ENCODE measurements around the gene BEST2. TPM values are rescaled to one million over a fixed set of nuclear protein-coding genes. Genes with fewer than 3 reads are reported as not detected.

Gene BEST2
- polyA plus RNA-seq, 1 donor from 2014 or later = not detected

- H3K36me3 ChIP-seq (ENCODE audit: insufficient read depth, low read length) = peaks cover 5% of the 10 kb centered on the region
- no peak overlapping the region for H3K27ac ChIP-seq (ENCODE audit: low read length)
- H2AFZ ChIP-seq (ENCODE audit: low read depth, low read length) = no peak overlapping the region
- no peak overlapping the region for H3K4me2 ChIP-seq (ENCODE audit: low read length)
- no peaks in the 10 kb centered on the region for H3K9me3 ChIP-seq (ENCODE audit: low read length)
- H3K27me3 ChIP-seq (ENCODE audit: insufficient read depth, low read depth, low read length) = no peaks in the 10 kb centered on the region
- no peak overlapping the region for H3K9ac ChIP-seq (ENCODE audit: low read length)
- TF ChIP-seq MXI1 (conservative IDR thresholded peaks at IDR 0.05; ENCODE audit: poor library complexity, severe bottlenecking) (no peak), RAD21 (conservative IDR thresholded peaks at IDR 0.05) (no peak), EP300 (conservative IDR thresholded peaks at IDR 0.05; ENCODE audit: poor library complexity, severe bottlenecking) (no peak), POLR2AphosphoS5 (IDR thresholded peaks at IDR 0.05) (no peak), TAF1 (IDR thresholded peaks at IDR 0.05; ENCODE audit: low read depth) (no peak), EZH2 (IDR thresholded peaks at IDR 0.05; ENCODE audit: borderline replicate concordance, insufficient read depth, low read length, poor library complexity, severe bottlenecking) (no peak), CTCF (IDR thresholded peaks at IDR 0.05; ENCODE audit: poor library complexity, severe bottlenecking) (no peak), SMC3 (conservative IDR thresholded peaks at IDR 0.05; ENCODE audit: poor library complexity) (no peak)
- TF ChIP-seq, protein P1, sequence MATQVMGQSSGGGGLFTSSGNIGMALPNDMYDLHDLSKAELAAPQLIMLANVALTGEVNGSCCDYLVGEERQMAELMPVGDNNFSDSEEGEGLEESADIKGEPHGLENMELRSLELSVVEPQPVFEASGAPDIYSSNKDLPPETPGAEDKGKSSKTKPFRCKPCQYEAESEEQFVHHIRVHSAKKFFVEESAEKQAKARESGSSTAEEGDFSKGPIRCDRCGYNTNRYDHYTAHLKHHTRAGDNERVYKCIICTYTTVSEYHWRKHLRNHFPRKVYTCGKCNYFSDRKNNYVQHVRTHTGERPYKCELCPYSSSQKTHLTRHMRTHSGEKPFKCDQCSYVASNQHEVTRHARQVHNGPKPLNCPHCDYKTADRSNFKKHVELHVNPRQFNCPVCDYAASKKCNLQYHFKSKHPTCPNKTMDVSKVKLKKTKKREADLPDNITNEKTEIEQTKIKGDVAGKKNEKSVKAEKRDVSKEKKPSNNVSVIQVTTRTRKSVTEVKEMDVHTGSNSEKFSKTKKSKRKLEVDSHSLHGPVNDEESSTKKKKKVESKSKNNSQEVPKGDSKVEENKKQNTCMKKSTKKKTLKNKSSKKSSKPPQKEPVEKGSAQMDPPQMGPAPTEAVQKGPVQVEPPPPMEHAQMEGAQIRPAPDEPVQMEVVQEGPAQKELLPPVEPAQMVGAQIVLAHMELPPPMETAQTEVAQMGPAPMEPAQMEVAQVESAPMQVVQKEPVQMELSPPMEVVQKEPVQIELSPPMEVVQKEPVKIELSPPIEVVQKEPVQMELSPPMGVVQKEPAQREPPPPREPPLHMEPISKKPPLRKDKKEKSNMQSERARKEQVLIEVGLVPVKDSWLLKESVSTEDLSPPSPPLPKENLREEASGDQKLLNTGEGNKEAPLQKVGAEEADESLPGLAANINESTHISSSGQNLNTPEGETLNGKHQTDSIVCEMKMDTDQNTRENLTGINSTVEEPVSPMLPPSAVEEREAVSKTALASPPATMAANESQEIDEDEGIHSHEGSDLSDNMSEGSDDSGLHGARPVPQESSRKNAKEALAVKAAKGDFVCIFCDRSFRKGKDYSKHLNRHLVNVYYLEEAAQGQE (IDR thresholded peaks at IDR 0.05; ENCODE audit: borderline replicate concordance) = no peak
- peaks cover 10% of the 10 kb centered on the region for H3K79me2 ChIP-seq (replicated peaks; ENCODE audit: insufficient read depth, low read length)
- H3K4me3 ChIP-seq (ENCODE audit: low read length) = no peak overlapping the region
- H4K20me1 ChIP-seq (ENCODE audit: insufficient read depth) = no peaks in the 10 kb centered on the region
- no peaks in the 10 kb centered on the region for H3K9me2 ChIP-seq (ENCODE audit: insufficient read depth, low read length)
- H3F3A ChIP-seq (ENCODE audit: insufficient read depth, low read length, poor library complexity, severe bottlenecking) = no peaks in the 10 kb centered on the region
Measured at GRCh38 chr19:12715102-12715501, 36.5 kb upstream of the BEST2 start.

GRCh38 chr19:12715929-12716328 lies 35.7 kb upstream of the BEST2 start:
- no peak overlapping the region for H3K9ac ChIP-seq (ENCODE audit: low read length)
- peaks cover 18% of the 10 kb centered on the region for H3K79me2 ChIP-seq (replicated peaks; ENCODE audit: insufficient read depth, low read length)
- H3K9me3 ChIP-seq (ENCODE audit: low read length) = no peaks in the 10 kb centered on the region

More at GRCh38 chr19:12715929-12716328, 35.7 kb upstream of the BEST2 start:
- peaks cover 5% of the 10 kb centered on the region for H3K36me3 ChIP-seq (ENCODE audit: insufficient read depth, low read length)
- TF ChIP-seq EP300 (conservative IDR thresholded peaks at IDR 0.05; ENCODE audit: poor library complexity, severe bottlenecking) (no peak), MXI1 (conservative IDR thresholded peaks at IDR 0.05; ENCODE audit: poor library complexity, severe bottlenecking) (no peak), CTCF (IDR thresholded peaks at IDR 0.05; ENCODE audit: poor library complexity, severe bottlenecking) (no peak), POLR2AphosphoS5 (IDR thresholded peaks at IDR 0.05) (no peak), EZH2 (IDR thresholded peaks at IDR 0.05; ENCODE audit: borderline replicate concordance, insufficient read depth, low read length, poor library complexity, severe bottlenecking) (no peak), SMC3 (conservative IDR thresholded peaks at IDR 0.05; ENCODE audit: poor library complexity) (no peak), RAD21 (conservative IDR thresholded peaks at IDR 0.05) (no peak), TAF1 (IDR thresholded peaks at IDR 0.05; ENCODE audit: low read depth) (no peak)
- TF ChIP-seq, protein P1 (IDR thresholded peaks at IDR 0.05; ENCODE audit: borderline replicate concordance) = no peak
- H2AFZ ChIP-seq (ENCODE audit: low read depth, low read length) = no peak overlapping the region
- H3K27ac ChIP-seq (ENCODE audit: low read length) = no peak overlapping the region
- no peaks in the 10 kb centered on the region for H3K27me3 ChIP-seq (ENCODE audit: insufficient read depth, low read depth, low read length)
- no peak overlapping the region for H3K4me3 ChIP-seq (ENCODE audit: low read length)
- no peaks in the 10 kb centered on the region for H3K9me2 ChIP-seq (ENCODE audit: insufficient read depth, low read length)
- no peaks in the 10 kb centered on the region for H3F3A ChIP-seq (ENCODE audit: insufficient read depth, low read length, poor library complexity, severe bottlenecking)
- no peaks in the 10 kb centered on the region for H4K20me1 ChIP-seq (ENCODE audit: insufficient read depth)
- H3K4me2 ChIP-seq (ENCODE audit: low read length) = no peak overlapping the region

Measured in neural cell (in vitro differentiated cells).